ENCODE results near the gene SLC15A4.
"Not testable (repeated sequence)": the region's sequence is repeated elsewhere in the genome, so short reads cannot be mapped to it uniquely, and the experiment has no call there.

SLC15A4 gene

DNA sequence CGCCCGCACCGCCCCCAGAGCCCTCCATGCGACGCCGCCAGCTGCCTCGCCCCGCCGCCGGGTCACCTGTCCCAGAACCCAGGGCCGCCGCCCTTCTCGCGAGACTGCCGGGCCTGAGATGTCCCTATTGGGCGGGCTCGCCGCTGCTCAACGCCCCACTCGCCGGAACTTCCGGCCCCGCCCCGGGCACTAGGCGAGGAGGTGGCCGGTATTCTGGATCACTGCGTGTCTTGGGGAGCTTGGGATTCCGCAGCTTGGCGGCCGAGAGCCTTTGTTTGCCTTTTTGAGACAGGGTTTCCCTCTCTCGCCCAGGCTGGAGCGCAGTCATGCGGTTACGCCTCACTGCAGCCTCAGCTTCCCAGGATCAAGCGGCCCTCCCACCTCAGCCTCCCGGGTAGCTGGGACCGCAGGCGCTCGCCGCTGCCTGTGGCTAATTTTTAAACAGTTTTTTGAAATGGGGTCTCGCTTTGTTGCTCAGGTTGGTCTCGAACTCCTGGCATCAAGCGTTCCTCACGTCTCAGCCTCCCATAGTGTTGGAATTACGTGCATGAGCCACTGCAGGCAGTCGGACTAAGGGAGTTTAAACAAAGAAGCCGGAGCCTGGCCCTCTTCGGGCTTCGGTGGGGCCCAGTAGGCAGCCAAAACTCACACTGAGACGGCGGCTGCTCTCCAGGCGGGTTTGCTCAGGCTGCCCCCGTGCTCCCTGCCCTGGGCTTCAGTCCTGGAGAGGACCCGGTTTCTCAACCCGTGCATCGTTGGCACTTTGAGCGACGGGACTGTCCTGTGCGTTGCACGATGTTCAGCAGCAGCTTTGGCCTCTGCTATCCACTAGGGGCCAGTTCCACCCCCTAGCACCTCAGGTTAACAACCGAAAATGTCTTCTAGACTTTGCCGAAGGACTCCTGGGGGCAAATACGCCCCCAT, at the start of gene SLC15A4:
Gene SLC15A4, minus strand, starts transcription at position 43 of the 924 bp plus-strand sequence. Its CDS starts 15 bp downstream, at position 28.
- peak; percentile 84 to 87 for DNase-seq (ENCODE audit: low read depth in 2 of 2)

- DNase-seq (ENCODE audit: low read depth in 2 of 2): no peak
Observed at GRCh38 chr12:128872303-128872702, 48.5 kb upstream of the SLC15A4 start.

GRCh38 chr12:128871516-128871892, 47.7 kb upstream of the SLC15A4 start:
- DNase-seq (ENCODE audit: low read depth in 2 of 2): no peak

GRCh38 chr12:128867466-128867865, 43.7 kb upstream of the SLC15A4 start:
- no peak for DNase-seq (ENCODE audit: low read depth in 2 of 2)

DNA sequence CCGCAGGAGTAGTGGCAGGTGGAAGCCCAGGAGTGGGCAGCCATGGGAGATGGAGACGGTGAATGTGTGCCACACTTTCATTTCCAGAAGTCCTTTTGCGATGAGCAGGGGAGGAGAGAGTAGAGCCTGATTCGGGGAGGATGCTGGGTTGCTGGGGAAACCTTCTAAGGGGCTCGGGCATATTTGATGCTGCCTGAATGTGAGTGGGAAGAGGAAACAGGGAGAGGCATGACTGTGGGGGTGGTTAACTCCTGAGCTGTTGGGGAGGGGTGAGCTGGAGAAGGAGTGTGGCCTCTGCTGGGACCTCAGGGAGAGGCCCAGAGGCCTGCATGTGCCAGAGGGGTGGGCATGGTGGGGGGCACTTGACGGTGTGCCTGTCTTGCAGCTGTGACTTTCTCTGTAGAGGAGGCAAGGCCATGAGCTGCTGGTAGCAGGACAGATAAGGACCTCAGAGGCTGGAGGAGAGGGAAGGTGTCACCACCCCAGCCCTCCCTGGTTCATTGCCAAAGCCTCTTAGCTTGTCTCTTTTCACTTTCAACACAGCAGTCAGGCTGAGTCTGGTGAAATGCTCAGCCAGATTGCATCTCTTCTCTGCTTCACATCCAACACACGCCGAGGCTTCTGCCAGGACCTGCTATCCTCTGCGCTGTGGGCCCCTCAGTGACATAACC, 40.9 kb upstream of the SLC15A4 start:
- DNase-seq (ENCODE audit: low read depth in 2 of 2): no peak

GRCh38 chr12:128863957-128864356, 40.2 kb upstream of the SLC15A4 start:
- no peak for DNase-seq (ENCODE audit: low read depth in 2 of 2)

GRCh38 chr12:128861226-128862016, 37.7 kb upstream of the SLC15A4 start:
- DNase-seq (ENCODE audit: low read depth in 2 of 2): no peak

- no peak for DNase-seq (ENCODE audit: low read depth in 2 of 2)
Observed at GRCh38 chr12:128859311-128859710, 35.6 kb upstream of the SLC15A4 start.

DNA sequence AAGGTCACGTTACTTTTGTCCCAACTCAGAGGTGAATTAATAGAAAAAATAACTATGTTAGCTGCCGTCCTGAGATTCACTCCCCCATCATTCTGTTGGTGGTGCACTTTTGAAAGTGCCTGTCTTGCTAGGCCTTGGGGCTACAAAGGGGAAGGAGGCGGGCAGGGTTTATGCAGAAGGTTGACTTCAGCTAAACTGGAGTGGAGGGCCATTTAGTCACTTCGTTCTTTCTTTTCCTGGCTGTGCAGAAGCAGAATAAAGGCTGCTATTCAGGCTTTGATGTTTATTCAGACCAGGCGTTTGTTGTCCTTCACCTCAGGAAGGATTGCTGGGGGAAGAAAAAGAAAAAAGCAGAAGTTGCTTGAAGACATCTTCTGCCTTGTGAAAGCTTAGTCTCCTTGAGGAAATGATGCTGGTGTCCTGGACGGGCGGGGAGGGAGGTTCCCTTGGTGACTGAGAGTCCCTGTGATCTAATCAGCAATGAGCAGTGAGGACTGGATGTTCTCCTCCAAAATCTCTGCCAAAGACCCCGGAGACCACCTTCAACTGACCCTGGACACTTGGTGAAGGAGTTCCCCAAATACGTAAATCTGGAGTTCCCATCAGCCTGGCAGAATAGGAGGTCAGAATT, 33.5 kb upstream of the SLC15A4 start:
- no peak for DNase-seq (ENCODE audit: low read depth in 2 of 2)

DNA sequence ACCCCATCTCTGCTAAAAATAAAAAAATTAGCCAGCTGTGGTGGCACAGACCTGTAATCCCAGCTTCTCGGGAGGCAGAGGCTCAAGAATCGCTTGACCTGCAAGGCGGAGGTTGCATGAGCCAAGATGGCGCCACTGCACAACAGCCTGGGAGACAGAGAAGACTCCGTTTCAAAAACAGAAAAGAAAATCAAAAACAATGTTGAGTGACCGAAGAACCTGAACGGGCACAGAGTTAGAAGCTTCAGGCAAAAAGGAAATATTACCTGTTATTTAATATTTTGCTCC, 33.0 kb upstream of the SLC15A4 start:
- no peak for DNase-seq (ENCODE audit: low read depth in 2 of 2)

- DNase-seq (ENCODE audit: low read depth in 2 of 2): no peak
Observed at GRCh38 chr12:128856035-128856790, 32.5 kb upstream of the SLC15A4 start.

DNA sequence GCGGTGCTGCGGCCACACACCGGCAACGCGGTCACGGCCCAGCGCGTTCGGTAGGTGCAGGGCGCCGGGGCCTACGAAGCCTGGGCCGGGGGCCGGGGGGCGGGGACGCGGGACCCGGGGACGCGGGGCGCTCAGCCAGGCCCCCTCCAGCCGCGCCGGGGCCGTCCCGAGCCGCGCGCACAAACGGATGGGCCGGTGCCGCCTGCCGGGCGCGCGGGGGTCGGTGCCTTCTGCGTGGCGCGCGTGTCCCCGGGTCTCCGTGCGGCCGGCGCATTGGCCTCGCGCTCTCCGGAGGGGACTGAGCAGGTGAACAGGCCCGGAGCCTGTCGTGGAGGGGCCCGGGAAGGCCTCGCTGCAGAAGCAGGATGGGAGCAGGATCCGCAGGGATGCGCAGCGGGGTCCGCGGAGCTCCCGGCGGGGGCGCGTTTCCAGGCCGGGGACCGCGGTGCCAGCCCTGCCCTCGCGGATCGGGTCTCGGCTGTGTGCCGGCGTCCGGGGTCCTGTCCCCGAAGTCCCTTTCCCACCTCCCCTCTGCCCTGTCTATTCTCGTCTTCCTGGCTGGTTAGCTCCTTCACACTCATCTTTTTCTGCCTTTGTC, 29.9 kb upstream of the SLC15A4 start:
- no peak for DNase-seq (ENCODE audit: low read depth in 2 of 2)

DNA sequence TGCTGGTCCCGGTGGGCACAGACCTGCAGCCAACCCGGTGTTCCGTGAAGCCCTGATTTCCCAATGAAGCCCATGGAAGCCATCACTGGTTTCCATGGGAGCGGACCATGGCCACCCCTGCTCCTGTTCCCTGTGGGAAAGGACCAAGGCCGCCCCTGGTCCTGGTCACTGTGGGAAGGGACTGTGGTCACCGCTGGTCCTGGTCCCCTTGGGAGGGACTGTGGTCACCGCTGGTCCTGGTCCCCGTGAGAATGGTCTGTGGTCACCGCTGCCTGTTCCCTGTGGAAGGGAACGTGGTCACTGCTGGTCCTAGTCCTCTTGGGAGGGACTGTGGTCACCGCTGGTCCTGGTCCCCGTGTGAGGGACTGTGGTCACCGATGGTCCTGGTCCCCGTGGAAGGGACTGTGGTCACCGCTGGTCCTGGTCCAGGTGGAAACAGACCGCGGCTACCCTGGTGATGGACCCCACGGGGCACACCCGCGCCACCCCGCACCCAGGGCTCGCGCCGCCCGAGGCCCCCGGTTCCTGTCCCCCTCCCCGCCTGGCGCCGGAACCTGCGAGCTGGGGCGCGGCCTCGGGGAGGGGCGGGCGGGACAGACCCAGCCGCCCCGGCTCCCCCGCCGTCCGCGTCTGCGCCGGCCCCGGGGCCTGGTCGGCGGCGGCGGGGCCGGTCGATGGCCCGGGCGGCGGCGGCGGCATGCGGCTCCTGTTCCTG, 29.3 kb upstream of the SLC15A4 start, which contains the start of gene GLT1D1:
Gene GLT1D1, plus strand, starts transcription at position 594 of the 715 bp plus-strand sequence. Its CDS starts 104 bp downstream, at position 698.
- DNase-seq (ENCODE audit: low read depth in 2 of 2): no peak

- DNase-seq (ENCODE audit: low read depth in 2 of 2): no peak
Observed at GRCh38 chr12:128852026-128852698, 28.4 kb upstream of the SLC15A4 start.

- not testable (repeated sequence) for DNase-seq (ENCODE audit: low read depth in 2 of 2)
Observed at GRCh38 chr12:128851429-128851828, 27.7 kb upstream of the SLC15A4 start.

GRCh38 chr12:128850400-128850799, 26.6 kb upstream of the SLC15A4 start:
- DNase-seq (ENCODE audit: low read depth in 2 of 2): no peak

- DNase-seq (ENCODE audit: low read depth in 2 of 2): not testable (repeated sequence)
Observed at GRCh38 chr12:128849806-128850205, 26.0 kb upstream of the SLC15A4 start.

DNA sequence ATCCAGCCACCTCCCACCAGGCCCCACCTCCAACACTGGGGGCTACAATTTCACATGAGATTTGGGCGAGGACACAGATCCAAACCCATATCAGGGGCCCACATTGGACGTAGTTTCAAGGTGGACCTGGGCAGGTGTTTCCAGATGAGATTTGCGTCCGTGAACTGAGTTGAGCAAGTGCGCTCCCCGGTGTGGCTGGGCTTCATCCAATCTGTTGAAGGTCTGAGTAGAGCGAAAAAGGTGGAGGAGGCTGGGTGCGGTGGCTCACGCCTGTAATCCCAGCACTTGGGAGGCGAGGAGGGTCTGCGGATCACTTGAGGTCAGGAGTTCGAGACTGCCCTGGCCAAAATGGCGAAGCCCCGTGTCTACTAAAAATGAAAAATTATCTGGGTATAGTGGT, 24.6 kb upstream of the SLC15A4 start:
- DNase-seq (ENCODE audit: low read depth in 2 of 2): no peak

GRCh38 chr12:128846671-128847070, 22.9 kb upstream of the SLC15A4 start:
- DNase-seq (ENCODE audit: low read depth in 2 of 2): not testable (repeated sequence)

All from activated CD8-positive, alpha-beta memory T cell treated with anti-CD3 and anti-CD28 coated beads for 4 hours (primary cell).